Loucy (cell line): Measurements from ENCODE around the gene MYO1D.
A peak's percentile ranks its signal among the peaks of the same experiment; 100 is the strongest.

Experiments used
- H2AFZ ChIP-seq: fragments of 200-600 bp; sonication (generic); 2 replicates; pipeline ENCODE4 v1.6.0; 2016; ENCODE audit warnings: antibody characterized with exemption, mild to moderate bottlenecking, low read length, moderate library complexity
- H3F3A ChIP-seq: fragments of 200-600 bp; 2 replicates; pipeline ENCODE4 v1.6.0; 2016; ENCODE audit warnings: antibody characterized with exemption, low read depth, mild to moderate bottlenecking
- H3K27me3 ChIP-seq: fragments of 200-600 bp; sonication (generic); 2 replicates; pipeline ENCODE4 v1.6.1; 2014; ENCODE audit warnings: low read length, mild to moderate bottlenecking; ENCODE audit not compliant: insufficient read depth, poor library complexity, severe bottlenecking
- H3K36me3 ChIP-seq: fragments of 200-600 bp; sonication (generic); 2 replicates; pipeline ENCODE4 v1.6.1; 2016; ENCODE audit warnings: low read length; ENCODE audit not compliant: insufficient read depth
- H3K4me1 ChIP-seq: fragments of 200-600 bp; sonication (generic); 2 replicates; pipeline ENCODE4 v1.5.1; 2014; ENCODE audit warnings: low read length, mild to moderate bottlenecking; ENCODE audit not compliant: insufficient read depth, poor library complexity, severe bottlenecking
- H3K4me2 ChIP-seq: fragments of 200-600 bp; sonication (generic); 2 replicates; pipeline ENCODE4 v1.6.0; 2014; ENCODE audit warnings: antibody characterized with exemption, low read length, low read depth, mild to moderate bottlenecking; ENCODE audit not compliant: poor library complexity, severe bottlenecking
- H3K4me3 ChIP-seq: fragments of 200-600 bp; sonication (generic); 2 replicates; pipeline ENCODE4 v1.5.1; 2014; ENCODE audit warnings: low read length, mild to moderate bottlenecking, mixed read lengths; ENCODE audit not compliant: poor library complexity, severe bottlenecking
- H3K79me2 ChIP-seq: fragments of 200-600 bp; sonication (generic); 2 replicates; pipeline ENCODE4 v1.6.1; 2014; ENCODE audit warnings: low read length; ENCODE audit not compliant: insufficient read depth
- H3K9ac ChIP-seq: fragments of 200-600 bp; sonication (generic); 2 replicates; pipeline ENCODE4 v1.6.0; 2014; ENCODE audit warnings: mild to moderate bottlenecking, low read depth, low read length, moderate library complexity; ENCODE audit not compliant: poor library complexity, severe bottlenecking
- H3K9me2 ChIP-seq: fragments of 200-600 bp; sonication (generic); replicated peaks from 2 replicates; pipeline ENCODE4 v1.6.1; 2016; ENCODE audit warnings: low read depth, low read length, mixed read lengths
- H3K9me3 ChIP-seq: fragments of 200-600 bp; sonication (generic); 2 replicates; pipeline ENCODE4 v1.6.1; 2014; ENCODE audit warnings: mild to moderate bottlenecking, antibody characterized with exemption, low read length, low read depth; ENCODE audit not compliant: insufficient read depth
- H4K20me1 ChIP-seq: fragments of 200-600 bp; sonication (generic); 2 replicates; pipeline ENCODE4 v1.6.0; 2014; ENCODE audit warnings: antibody characterized with exemption, low read length, mild to moderate bottlenecking; ENCODE audit not compliant: insufficient read depth, poor library complexity, severe bottlenecking
- CTCF ChIP-seq: fragments of 200-600 bp; sonication (generic); conservative IDR thresholded peaks from 2 replicates; pipeline ENCODE4 v1.5.1; 2014; ENCODE audit warnings: mild to moderate bottlenecking, antibody characterized with exemption, low read length
- EZH2phosphoT487 ChIP-seq: fragments of 200-600 bp; IDR thresholded peaks from 2 replicates; pipeline ENCODE4 v1.6.1; 2018; ENCODE audit warnings: antibody characterized with exemption, mild to moderate bottlenecking, moderate library complexity, borderline replicate concordance

The MYO1D gene

GRCh38 chr17:32551186-32551955, 325.6 kb downstream of the MYO1D start:
- Histone ChIP-seq H3K4me3 (peak overlapping the region; percentile 53), H3K4me1 (peaks cover 31% of the 10 kb centered on the region), H3K9me3 (no peaks in the 10 kb centered on the region), H3K79me2 (no peaks in the 10 kb centered on the region), H3K9ac (peak overlapping the region; percentile 56), H3K4me2 (peak overlapping the region; percentile 57), H4K20me1 (no peaks in the 10 kb centered on the region), H3F3A (no peaks in the 10 kb centered on the region; the same call in 1 of the 2 replicates), H2AFZ (peak overlapping the region; percentile 67), H3K27me3 (no peaks in the 10 kb centered on the region), H3K36me3 (no peaks in the 10 kb centered on the region), H3K9me2 (no peaks in the 10 kb centered on the region)
- no peak for TF ChIP-seq CTCF
- TF ChIP-seq EZH2phosphoT487 = no peak

- Histone ChIP-seq H3K9me2 (no peaks in the 10 kb centered on the region), H3K79me2 (no peaks in the 10 kb centered on the region), H3K4me3 (no peak overlapping the region), H3K4me1 (peaks cover 31% of the 10 kb centered on the region), H3F3A (no peaks in the 10 kb centered on the region), H3K9me3 (no peaks in the 10 kb centered on the region), H3K4me2 (no peak overlapping the region), H3K36me3 (no peaks in the 10 kb centered on the region), H3K9ac (no peak overlapping the region), H4K20me1 (no peaks in the 10 kb centered on the region), H3K27me3 (no peaks in the 10 kb centered on the region), H2AFZ (0 out of 2 replicates have a peak overlapping the region, but pooled peaks have one; percentile 25)
- TF ChIP-seq EZH2phosphoT487 (no peak), CTCF (no peak)
These were observed 327.4 kb downstream of the MYO1D start for GRCh38 chr17:32549559-32549958.

DNA sequence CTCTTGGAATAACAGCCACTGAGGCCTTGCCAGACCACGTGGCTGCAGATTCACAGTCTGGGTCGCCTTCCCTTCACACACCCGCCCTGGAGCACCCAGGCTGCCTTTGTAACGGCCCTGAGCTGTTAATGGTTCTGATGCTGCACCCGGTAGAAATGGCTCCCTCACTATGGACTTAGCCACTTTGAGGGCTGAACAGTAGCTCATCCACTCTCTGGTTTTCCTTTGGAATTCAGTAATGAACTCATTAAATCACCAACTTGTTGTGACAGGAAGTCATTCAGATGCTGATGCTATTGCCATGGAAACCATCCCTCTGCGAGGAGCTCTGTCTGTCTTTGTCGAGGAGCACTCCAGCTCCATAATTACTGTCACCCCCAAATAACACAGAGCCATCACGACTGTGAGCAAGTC, 330.9 kb downstream of the MYO1D start:
- Histone ChIP-seq H4K20me1 (no peaks in the 10 kb centered on the region), H3K4me2 (no peak overlapping the region), H3K9me2 (no peaks in the 10 kb centered on the region), H3K79me2 (no peaks in the 10 kb centered on the region), H3F3A (no peaks in the 10 kb centered on the region), H3K9ac (no peak overlapping the region), H3K4me1 (peaks cover 8% of the 10 kb centered on the region), H3K4me3 (no peak overlapping the region), H3K27me3 (no peaks in the 10 kb centered on the region), H3K36me3 (no peaks in the 10 kb centered on the region), H3K9me3 (no peaks in the 10 kb centered on the region), H2AFZ (no peak overlapping the region)
- no peak for TF ChIP-seq EZH2phosphoT487
- TF ChIP-seq CTCF = no peak
